OCI-M1 (cell line): ENCODE measurements around the gene RTN4R.

ENCODE experiments used
- DNase-seq: peaks from one replicate; lab custom pipeline; 2025; lab: John Stamatoyannopoulos, UW

RTN4R gene

DNA sequence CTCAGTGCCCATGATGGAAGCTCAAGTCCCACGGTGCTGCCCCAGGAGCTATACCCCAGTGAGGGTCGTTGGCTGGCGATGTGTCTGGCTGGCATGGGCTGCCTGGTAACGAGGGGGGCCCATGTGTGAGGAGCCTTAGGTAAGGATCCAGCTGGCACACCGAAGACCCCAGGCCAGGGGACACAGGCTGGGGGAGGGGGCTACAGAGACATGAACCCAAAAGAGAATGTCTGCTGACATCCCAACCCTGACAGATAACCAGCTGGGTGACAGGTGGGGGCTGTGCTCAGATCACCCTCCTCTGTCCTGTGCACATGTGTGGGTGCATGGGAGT lies 39.2 kb downstream of the RTN4R start:
- DNase-seq = no peak

DNA sequence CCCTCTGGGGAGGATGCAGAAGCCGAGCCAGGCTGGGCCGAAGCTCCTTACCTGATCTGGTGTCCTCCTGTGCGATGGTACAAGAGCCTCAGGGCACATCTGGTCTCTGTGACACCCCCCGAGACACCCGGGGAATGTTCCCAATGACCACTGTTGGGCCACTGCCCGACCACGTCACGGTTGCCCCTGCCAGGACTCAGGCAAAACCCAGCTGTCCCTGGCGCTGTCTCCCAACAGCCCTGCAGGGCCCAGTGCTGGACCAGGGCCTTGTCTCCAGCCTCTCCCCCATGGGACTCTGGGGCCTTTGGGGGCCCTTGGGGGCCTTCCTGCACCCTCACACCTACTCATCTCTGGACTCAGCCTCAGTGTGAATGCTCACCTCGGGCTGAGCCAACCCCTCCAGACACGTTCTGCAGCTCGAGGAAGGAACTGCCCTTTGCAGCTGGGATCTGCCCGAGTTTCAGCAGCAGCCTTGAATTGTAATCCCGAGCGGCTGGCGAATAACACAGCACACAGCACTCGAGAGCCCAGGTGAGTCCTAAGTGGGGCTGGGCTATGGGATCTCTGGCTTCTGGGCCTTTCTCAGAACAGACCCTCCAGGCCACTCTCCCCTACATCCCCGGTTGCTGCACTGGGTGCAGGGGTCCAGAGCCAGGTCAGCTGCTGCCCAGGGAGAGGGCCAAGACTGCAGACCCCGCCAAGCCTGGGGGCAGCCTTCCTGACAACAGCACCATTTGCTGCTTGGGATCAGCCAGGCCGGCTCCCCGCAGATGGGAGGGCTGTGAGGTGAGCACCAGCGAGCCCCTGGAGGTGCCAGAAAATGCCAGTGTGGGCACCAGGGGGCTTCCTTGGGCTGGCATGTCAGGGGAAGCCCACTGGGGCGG lies 39.8 kb downstream of the RTN4R start:
- no peak for DNase-seq

DNA sequence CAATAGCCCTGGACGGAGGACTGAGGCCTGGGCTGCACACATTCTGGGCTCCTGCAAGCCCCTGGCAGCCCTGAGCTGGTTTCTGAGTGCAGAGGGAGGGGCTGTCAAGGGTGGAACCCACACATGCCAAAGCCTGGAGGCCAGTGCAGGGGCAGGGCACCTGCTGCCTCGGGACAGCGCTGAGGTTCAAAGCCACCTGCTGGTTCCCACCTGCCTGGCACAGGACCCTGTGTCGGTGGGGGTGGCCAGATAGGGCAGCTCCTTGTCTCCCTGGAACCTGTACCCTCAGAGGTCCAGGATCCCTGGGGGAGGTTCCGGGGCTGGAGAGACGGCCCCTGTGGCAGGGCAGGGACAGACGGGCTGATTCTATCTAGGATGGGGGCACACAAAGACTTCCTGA lies 40.8 kb downstream of the RTN4R start:
- no peak for DNase-seq

DNA sequence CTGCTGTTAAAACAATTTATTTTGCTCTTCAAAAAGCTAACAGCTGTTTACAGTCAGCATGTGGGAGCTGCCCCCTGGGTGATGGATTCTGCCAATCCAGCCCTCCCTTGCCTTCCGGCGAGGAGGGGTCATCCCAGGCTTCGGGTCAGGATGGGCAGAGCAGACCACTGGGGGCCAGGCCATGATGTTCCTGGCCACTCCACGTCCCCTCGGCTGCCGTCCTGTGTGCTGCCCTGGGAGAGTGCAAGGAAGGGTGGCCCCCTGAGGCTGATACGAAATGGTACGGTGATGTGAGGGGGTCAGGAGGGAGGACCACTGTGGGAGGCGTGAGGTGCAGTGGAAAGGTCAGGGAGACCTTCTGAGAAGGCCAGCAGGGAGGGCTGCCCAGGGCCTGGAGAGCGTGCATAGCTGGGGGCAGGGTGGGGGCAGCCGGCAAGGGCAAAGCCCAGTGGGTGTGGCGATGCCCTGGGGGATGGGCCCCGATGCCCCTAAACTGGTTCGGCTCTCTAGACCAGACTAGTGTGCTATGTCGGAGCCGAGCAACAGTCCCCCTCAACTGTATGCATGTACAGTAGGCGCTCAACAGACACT lies 41.3 kb downstream of the RTN4R start:
- DNase-seq = no peak

DNA sequence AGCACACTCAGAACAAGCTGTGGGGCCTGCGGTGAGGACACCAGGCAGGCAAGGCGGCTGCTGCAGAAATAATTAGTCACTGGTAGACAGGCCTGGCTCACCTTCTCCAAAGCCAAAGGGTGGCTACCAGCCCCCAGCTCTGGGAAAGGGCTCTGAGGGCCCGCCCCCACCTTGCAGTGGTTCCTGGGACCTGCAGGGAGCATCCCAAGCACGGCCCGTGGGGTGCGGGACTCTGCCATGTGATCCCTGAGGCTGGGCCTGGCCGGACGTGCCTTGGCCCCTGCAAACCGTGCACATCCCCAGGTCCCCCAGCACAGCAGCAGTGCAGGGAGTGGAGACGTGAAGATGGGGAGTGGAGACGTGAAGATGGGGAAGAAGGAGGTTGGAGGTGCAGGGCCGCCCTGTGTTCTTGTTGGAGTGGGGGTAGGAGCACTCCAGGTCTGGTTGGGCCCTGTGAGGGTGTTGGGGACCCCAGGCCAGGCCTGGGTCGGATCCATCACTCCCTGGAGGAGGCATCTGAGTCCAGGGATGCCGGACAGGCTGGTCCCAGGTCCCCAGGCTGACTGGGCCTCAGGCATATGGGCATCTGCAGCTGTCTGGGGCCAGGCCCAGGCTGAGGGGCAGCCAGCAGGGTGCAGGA lies 41.9 kb downstream of the RTN4R start:
- no peak for DNase-seq

DNA sequence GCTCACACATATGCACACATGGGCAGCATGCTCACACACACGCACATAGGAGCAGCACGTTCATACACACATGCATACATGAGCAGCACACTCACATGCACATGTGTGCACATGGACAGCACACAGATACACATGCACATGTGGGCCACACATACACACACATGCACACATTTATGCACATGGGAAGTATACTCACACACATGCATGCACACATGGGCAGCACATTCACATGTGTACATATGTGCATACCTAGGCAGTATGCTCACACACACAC lies 42.5 kb downstream of the RTN4R start:
- no peak for DNase-seq

DNA sequence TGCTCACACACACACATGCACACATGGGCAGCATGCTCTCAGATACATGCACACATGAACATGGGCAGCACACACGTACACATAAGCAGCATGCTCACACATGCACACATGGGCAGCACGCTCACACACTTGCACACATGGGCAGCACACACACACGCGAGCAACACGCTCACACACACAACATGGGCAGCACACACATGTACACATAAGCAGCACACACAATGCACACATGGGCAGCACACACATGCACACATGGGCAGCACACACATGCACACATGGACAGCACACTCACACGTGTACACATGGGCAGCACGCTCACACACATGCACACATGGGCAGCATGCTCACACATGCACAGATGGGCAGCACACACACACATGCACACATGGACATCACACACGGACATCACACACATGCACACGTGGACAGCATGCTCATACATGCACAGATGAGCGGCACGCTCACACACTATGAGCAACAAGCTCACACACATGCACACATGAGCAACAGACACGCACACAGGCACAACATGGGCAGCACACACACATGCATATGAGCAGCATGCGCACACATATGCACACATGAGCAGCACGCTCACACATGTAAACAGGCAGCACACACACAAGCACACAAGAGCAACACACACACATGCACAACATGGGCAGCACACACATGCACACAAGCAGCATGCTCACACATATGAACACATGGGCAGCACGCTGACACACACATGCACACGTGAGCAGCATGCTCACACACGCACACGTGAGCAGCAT lies 43.0 kb downstream of the RTN4R start:
- DNase-seq = no peak

DNA sequence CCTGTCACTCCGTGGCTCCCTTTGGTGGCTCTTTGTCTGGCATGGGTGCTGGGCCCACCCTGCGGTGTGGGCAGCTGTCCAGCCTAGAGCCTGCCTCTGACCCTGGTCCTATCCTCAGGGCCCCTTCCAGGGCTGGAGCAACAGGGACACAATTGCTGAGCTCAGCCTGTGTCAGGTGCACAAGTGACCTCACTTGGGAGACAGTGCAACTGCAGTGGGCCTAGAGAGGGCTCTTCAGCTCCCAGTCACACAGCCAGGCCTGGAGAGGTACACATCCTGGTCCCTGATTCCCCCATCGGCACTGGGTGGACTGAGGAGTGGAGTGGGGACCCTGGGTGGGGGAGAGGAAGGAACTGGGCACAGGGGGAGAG lies 43.9 kb downstream of the RTN4R start:
- no peak for DNase-seq

DNA sequence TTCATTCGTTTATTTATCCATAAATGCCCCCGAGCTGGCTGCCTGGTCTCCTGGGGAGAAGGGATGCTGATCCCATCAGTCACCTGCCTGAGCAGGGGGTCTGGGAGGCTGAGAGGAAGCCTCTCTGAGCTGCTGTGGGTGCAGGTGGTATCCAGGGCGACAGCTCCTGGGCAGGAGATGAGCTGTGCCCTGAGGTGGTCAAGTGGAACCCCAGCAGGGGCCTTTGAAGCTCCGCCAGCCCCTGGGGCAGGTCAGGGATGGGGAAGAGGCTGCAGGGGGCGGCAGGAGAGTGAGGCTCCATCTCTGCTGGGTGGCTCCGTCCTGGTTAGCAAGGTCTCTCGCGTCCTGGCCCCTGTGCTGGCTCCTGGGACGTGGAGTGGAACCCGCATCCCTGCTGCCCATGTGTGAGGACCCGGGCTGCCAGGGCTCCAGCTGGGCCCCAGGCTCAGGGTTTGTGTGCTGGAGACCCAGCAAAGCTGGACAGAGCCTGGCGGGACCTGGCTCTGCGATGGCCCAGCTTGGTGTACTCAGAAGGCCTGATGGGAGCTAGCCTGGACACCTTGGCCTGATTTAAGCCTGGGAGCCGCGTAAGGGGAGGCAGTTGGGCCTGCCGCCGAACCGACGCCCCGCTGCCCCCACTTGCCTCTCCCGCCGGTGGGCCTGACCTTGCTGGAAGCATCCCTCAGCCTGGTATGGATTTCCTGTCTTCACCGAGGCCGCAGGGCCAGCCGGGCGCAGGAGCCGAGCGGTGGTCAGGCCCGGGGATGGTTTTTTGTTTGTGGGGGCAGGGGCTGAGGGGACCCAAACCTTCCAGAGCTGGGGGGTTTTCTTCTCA lies 44.5 kb downstream of the RTN4R start:
- no peak for DNase-seq

DNA sequence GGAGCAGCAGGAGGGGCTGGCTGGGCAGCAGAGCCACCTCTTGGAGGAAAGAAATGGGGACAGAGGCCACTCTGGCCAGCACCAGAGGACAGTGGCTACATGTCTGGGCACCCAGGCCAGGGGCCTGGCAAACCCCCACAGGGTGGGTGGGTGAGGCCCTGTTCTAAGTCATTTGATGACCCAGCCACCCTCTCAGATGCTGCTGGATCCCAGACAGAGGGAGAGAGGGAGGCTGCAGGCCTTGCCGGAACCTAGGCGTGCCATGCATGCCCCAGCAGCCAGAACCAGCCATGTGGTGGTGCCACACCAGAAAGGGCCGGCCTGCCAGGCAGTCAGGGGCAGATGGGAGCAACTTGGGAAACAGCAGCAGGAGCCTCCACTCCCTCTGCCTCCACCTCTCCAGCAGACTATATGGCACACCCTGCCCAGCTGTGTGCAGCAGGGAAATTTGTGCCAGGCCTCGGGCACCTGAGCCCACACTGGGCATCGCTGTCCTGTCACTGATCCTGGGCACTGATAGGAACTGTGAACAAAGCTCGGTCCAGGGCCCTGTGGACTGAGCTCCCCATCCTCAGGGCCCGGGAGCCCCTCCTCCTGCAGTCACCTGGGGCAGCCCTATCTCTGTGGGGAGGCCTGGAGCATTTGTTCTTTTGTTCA lies 45.2 kb downstream of the RTN4R start:
- DNase-seq = no peak

DNA sequence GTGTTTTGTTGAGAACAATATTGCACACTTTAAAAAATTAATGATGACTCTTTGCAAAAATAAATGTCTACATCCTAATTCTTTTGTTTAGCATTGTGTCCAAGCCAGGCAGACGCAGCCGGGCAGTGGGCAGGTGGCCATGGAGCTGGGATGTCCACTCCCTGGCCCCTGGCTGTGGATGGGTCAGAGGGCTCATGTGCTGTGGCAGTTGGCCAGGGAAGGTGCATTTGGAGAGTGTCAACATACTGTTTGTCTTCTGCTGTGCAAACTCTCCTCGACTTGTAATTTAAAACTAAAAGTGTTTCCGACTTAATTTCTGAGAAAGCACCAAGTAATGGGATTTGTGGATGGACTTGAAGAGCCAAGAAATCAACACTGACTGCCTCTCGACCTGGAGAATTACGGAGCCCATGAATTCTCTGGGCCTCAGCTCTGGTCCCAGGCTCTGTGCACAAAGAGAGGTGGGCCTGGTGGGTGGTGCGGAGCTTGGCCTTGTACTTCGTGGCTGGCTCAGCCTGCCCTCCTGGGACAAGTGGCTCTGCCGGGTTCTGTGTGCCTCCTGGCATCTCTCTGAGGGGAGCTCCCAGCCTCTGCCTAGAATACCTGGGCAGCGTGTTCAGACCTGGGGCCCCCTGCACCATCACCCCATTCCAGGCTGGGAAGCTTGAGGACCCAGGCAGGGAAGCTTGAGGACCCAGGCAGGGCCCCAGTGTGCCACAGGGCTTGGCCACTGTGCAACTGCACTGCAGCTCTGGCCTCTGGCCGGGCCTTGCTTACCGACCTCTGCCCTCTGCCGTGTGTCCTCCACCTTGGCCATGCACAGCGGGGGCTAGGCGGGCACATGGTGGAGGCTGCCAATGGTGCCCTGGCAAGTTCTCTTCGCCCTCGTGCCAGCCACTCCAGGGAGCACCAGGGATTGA lies 46.4 kb downstream of the RTN4R start:
- no peak for DNase-seq

DNA sequence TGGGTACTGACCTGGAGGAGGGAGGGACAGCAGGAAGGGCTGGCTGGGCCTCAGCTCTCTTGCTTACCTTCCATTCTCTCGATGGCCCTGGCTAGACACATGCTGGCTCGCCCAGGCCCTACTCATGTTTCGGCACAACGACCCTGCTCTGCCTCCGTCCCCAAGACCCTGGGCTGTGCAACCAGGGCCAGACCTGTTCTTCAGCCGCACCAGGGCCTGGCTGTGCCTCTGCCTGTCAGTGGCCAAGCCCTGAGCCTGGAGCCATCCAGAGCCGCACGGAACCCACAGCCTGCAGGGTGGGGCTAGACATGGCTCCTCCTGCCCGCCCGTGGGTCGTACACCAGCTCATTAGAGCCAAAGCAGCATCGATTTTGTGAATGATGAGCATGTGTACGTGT lies 47.5 kb downstream of the RTN4R start:
- no peak for DNase-seq

DNA sequence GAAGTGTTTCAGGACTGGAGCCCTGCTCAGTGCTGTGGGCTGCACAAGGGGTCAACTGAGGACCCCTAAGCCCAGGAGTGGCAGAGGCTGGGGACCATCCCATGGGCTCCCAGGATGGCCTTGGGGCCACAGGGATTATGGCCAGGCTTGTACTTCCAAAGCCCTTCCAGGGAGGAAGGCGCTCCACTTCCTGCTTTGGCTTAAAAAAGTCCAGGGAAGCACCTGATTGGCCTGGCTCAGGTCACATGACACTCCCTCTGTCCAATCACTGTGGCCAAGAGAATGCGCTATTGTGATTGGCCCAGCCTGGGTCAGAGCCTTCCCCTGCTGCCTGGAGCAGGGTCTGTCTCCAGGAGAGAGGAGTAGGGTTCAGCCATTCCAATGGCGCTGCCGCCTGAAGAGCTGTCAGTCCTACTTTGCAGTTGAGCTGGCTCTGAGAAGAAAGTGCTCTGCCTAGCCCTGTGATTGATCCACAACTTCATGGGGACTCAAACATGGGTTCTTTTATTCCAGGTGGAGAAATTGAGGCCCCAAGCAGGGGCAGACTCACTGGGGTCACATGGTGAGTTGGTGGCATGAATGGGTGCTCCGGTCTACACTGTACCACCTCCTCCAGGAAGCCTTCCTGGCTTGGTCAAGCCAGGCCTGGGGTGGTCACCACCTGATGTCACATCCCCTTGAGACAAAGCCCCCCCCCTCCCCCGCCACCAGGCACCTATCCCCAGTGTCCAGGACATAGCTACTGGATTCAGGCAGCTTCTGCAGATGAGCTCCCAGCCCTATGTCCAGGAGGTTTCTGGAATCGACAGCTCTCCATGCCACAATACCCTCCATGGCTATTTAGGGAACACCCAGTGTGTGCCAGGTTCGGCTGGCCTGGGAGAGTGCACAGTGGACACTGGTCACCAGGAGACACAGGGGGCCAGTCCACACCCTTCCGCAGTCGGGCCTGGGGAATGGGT lies 48.2 kb downstream of the RTN4R start:
- peak; percentile 31 for DNase-seq

DNA sequence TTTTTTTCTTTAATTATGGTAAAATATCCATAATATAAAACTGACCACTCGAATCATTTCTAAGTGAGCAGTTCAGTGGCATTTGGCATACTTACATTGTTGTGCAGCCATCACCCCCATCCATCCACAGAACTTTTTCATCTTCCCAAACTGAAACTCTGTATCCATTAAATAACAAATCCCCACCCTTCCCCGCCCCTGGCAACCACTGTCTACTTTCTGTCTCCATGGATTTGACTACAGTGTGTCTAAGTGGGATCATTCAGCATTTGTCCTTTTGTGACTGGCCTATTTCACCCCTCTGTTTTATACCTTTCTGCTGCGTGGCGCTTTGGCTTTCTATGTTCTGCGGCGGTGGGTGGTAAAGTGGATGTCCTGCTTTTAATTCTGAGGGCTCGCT lies 49.1 kb downstream of the RTN4R start:
- DNase-seq = no peak

DNA sequence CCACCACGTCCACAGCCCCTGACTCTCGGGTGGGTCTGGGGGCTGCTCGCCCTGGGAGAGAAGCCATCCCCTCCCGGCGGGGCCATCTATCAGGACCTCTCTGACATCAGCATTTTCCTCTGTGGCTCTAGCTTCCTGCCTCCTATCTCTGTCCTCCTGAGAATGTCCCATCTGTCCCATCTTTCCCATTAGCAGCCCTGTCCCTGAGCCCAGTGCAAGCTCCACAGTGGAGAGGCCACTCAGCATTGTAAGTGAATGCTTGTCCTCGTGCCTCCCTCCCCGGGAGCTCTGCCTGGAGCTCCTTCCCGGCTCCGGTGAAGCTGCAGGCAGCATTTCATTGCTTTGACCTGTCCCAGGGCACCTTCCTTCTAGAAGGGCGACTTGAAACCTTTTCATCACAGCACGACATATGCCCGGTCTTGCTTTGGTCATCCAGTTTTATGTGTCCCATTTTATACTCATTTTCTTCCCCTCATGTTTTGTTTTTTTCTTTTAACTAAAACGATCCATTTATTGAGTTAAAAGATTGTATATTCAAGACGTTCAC lies 49.7 kb downstream of the RTN4R start:
- no peak for DNase-seq

DNA sequence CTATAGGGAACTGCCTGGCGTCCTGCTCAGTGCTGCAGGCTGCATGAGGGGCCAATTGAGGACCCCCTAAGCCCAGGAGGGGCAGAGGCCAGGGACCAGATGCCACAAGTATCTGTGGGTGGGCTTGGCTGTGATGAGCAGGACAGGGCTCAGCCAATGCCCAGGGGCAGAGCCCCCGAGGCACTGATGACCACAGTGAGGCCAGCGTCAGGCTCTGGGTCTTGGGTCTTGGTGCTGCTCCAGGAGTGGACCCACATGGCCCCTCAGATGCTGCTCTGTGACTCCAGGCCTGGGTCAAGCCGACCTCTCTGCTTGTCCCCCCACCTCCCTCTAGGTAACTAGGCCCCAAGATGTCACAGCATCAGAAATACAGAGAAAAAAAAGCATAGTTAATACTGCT lies 50.6 kb downstream of the RTN4R start:
- no peak for DNase-seq

DNA sequence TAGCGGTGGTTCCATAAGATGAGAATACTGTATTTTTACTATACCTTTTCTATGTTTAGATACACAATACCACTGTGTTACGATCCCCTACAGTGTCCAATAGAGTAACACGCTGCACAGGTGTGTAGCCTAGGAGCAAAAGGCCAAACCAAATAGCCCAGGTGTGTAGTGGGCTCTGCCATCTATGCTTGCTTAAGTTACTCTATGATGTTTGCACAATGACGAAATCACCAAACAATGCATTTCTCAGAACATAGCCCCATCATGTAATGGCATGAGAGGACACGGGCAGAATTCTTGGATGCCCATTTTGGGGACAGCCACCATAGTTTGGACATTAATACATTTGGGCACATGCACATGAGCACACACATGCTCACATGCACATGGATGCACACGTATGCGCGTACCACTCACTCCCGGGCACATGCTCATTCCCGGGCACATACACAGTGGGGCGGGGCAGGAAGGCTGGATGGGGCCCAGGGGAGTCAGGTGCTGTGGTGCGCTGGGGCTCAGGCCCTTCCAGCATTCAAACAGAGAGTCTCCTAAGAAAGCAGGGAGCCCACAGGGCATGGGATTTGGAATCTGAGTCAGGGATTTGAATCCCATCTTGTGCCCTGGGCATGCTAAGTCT lies 51.1 kb downstream of the RTN4R start:
- no peak for DNase-seq

DNA sequence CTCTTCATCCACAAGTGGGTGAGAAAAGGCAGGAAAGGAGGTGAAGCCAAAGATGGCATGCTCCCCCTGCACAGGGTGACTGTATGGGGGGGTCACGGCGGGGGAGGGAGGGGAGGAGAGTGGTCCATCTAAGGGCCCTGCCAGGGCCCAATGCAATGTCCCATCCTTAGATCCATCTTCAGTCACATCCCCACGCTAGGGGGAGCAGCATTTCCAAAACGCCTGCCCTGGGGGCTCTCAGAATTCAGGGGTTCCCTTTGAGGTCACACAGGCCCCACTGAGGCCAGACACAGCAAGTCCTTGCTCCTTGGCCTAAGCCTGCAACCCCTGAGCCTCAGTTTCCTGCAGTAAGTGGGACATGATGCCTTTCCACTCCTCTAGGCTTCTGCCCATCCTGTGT lies 52.4 kb downstream of the RTN4R start:
- peak; percentile 22 for DNase-seq
